Peyer's patch (tissue), 4 donors: ENCODE results near the gene ANKRD53.

Experiments used
- CTCF ChIP-seq, 6 experiments: fragments of 450-650 bp in 4 of 6; fragments of 200-600 bp in 2 of 6; sonication (generic) in 1 of 6; IDR thresholded peaks; one replicate each; pipeline ENCODE4 v1.5.1; 2017 to 2019; ENCODE audit warnings: antibody characterized with exemption in 6 of 6, mild to moderate bottlenecking in 3 of 6, moderate library complexity in 1 of 6
- POLR2A ChIP-seq, 2 donors: fragments of 450-650 bp; IDR thresholded peaks; one replicate each; pipeline ENCODE4 v1.5.1; 2017; ENCODE audit warnings: antibody characterized with exemption in 2 of 2, mild to moderate bottlenecking in 2 of 2, moderate library complexity in 2 of 2

- no peak for TF ChIP-seq CTCF (IDR thresholded peaks at IDR 0.05)
- no peak for TF ChIP-seq POLR2A (IDR thresholded peaks at IDR 0.05)
Measured at GRCh38 chr2:70938586-70938950, 39.9 kb upstream of the ANKRD53 start.
